Measurements from ENCODE around the gene AFF3. TPM values are rescaled to one million over a fixed set of nuclear protein-coding genes. Genes with fewer than 3 reads are reported as not detected.

The AFF3 gene
- total RNA-seq, 2 donors from 2014 or later: 20.8 to 22.8 TPM

GRCh38 chr2:99728166-99728565 is 414.2 kb downstream of the AFF3 start:
- peak; percentile 40 to 41 for ATAC-seq
- intact Hi-C loops (cut with DNase I): loop anchor here in 1 of 2 donors (10.0 kb wide), 2 partner anchors 163 to 517 kb away; no protein-coding TSS in a partner anchor

DNA sequence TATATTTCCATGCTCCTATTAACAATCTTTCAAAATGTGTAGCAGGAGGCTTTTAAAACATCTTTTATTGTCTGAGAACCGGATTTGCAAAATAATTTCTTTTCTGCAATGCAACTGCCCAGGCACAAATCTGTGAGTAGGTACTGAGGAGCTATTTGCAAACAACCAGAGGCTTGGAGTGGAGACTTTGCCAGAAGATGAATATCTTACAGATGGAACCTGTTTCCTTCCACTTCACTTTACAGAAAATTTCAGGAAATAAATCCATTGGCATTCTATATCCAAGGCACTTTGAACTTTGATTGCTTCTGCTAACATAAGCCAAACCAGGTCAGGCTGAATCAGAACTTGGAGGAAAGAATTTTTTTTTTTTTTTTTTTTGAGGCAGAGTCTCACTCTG is 415.2 kb downstream of the AFF3 start:
- intact Hi-C loops (cut with DNase I): loop anchor here in 1 of 2 donors (10.0 kb wide), 2 partner anchors 162 to 518 kb away; no protein-coding TSS in a partner anchor
- DNase-seq: no peak
- ATAC-seq: no peak

More at GRCh38 chr2:99728166-99728565, 414.2 kb downstream of the AFF3 start:
- no peak for DNase-seq

DNA sequence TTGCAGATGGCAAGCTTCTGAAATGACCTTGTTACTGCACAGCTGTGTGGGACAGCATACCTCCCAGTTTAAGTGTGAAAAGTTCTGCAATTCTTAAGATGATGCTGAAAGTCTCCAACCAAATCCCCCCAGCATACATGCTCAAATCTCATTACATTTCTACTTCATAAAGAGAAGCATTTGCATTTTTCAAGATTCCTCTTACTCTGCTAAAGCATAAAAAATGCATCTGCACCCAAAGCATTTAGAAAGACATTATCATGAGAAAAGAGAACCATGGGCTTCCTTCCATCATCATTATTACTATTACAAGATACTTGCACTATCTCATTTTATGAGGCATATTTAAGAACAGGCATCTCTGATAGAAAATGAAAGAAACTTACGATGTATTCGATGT is 415.7 kb downstream of the AFF3 start:
- ATAC-seq (no peak), DNase-seq (no peak)
- intact Hi-C loops (cut with DNase I): loop anchor here in 1 of 2 donors (10.0 kb wide), 2 partner anchors 162 to 518 kb away; no protein-coding TSS in a partner anchor

DNA sequence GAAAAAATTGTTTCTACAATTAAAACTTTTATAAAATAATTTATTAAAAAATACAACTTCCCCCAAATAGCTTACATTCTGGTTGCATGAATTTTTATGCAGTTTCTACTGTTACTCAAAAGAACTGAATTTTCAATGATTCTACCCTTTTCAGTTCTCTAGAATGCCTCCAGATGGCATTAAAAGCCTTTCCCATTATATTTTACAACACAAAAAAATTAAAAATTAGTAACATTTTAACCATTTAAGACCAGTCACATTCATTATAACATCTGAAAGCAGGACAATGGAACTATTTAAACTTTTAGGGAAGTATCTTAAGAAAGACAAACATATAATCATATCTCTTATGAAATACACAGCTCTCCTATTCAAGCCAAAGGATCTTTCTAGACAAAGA is 416.6 kb downstream of the AFF3 start:
- intact Hi-C loops (cut with DNase I): loop anchor here in 1 of 2 donors (10.0 kb wide), 2 partner anchors 161 to 519 kb away; no protein-coding TSS in a partner anchor
- ATAC-seq (no peak), DNase-seq (no peak)

DNA sequence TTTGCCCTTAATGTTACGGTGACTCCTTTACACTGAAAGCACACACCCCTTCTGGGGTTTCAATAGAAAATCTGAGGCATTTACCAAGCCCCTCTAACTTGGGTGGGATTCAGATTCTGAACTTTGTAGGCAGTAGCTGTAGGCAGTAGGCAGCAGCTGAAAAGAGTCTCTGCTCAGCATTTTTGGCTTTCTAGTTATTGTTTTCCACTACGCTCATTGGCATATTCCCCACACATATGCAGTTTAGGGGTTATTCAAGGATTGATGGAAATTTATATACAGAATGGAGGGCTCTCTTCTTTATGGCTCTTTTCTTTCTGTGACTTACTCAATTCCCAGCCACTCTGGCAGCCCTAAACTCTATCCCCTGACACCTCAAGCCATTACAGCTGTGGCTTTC is 419.9 kb downstream of the AFF3 start:
- intact Hi-C loops (cut with DNase I): loop anchor here in 1 of 2 donors (10.0 kb wide), 2 partner anchors 158 to 522 kb away; no protein-coding TSS in a partner anchor
- no peak for ATAC-seq
- DNase-seq: no peak

GRCh38 chr2:99719102-99719501 is 423.3 kb downstream of the AFF3 start:
- DNase-seq: no peak
- intact Hi-C loops (cut with DNase I): no loop called here
- no peak for ATAC-seq

DNA sequence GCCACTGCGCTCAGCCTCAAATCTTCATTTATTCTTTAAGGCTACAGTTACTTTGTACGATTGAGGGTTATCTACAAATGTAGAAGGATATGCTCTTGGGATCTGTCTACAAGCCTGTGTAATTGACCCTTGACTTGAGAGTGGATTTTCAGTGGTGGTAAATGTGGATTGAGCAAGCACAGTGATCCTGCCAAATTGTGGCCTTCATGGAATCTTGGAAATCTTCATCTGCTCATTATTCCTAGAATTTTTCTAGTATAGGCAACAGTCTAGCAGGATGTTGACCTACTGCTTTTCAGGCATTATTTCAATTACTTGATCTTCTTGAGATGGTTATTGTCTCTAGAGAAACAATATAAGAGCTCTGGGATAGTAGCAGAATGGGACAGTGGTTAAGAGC is 426.4 kb downstream of the AFF3 start:
- intact Hi-C loops (cut with DNase I): no loop called here
- ATAC-seq (peak in 1 of 2 donors; percentile 81), DNase-seq (no peak)

DNA sequence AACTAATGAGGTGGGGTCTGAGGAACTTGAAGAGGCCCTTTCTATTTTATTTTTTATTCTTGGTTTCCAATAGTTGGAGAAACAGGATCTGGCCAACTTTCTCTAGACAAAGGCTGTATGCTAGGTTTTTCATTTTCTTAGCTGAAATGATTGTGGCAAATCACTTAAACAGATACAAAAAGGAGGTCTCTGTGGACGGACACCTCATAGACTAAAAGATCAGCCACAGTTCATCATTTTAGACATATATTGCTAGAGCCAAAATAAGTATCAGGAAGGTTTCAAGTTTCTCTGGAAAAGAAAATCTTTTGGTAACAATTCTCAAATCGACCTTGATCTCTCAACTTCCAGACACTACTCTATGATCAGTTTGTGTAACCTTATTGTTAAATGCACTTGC is 428.0 kb downstream of the AFF3 start:
- no peak for ATAC-seq
- intact Hi-C loops (cut with DNase I): no loop called here
- DNase-seq: no peak

- DNase-seq (no peak), ATAC-seq (peak; percentile 3 to 14)
- intact Hi-C loops (cut with DNase I): no loop called here
Observed at GRCh38 chr2:99711144-99711543, 431.2 kb downstream of the AFF3 start.

DNA sequence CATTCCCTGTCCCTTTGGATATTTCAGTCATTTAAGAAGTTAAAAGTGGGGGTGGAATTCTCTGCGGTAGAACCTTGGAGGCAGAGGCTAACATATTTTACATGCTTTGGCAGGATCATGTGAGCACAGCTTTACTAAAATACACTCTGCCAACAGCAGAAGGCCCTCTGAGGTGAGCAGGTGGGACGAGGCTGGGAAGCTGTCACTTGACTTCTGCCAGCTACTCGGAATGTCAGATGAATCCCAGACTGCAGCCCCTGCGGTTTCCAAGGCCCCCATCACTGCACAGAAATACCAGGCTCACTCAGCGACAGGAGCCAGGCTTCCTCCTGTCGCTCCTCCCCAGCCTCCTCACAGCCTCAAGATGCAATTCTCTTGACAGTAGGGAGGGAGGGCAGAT is 431.7 kb downstream of the AFF3 start:
- intact Hi-C loops (cut with DNase I): no loop called here
- DNase-seq (no peak), ATAC-seq (peak; percentile 21 to 55)

DNA sequence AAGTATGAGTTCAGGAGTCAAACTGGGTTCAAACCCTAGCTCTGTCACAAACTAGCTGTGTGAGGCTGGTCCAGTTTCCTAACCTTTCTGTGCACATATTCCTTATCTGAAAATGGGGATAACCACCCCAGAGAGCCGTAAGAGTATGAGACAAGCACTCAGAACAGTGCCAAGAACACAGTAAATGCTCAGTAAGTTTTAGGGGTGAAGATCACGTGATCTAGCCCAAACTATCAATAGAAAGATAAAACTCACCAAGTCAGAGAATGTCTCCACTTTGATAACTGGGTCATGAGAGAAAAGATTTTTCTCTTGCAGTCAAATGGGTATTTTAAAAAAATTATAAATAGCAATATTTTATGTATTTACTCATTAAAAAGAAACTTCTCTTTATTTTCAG is 433.2 kb downstream of the AFF3 start:
- intact Hi-C loops (cut with DNase I): no loop called here
- ATAC-seq: no peak
- DNase-seq: no peak

DNA sequence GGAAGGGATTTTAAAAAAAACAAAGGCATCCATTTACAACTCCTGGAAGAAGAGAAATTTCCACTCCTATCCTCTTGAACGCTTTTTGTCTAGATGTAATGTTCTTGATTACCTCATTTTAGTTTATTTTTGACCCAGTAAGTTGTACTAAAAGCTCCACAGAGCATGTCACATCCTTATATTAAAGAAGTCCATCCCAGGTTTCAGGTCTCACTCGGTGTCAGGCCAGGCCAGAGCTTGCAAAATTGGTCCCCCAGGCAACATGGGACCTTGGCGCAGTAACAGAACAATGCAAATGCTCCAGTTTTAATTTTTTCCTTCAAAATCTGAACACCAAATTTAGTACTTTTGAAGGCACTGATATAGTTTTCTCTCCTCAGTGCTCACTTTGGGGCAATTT is 434.2 kb downstream of the AFF3 start:
- intact Hi-C loops (cut with DNase I): no loop called here
- DNase-seq (no peak), ATAC-seq (peak; percentile 48 to 64)

DNA sequence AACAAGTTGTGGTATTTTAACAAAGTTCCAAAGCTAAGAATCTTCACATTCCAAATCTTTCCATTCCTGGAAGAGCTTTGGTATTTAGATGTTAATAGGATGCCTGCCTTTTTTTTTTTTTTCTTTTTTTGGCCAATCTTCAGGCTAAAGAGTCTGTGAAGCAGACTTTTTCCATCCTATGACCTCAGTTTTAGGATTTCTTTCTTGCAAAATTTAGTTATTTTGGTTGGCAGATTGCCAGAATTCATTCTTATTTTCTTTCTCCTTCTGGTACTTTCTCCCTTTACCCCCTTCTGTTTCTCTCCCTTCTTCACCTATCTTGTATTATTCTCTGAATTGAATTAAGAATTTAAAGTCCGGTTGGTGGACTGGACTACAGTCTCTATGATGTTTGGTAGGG is 434.8 kb downstream of the AFF3 start:
- intact Hi-C loops (cut with DNase I): no loop called here
- peak; percentile 58 to 71 for ATAC-seq
- DNase-seq: no peak

DNA sequence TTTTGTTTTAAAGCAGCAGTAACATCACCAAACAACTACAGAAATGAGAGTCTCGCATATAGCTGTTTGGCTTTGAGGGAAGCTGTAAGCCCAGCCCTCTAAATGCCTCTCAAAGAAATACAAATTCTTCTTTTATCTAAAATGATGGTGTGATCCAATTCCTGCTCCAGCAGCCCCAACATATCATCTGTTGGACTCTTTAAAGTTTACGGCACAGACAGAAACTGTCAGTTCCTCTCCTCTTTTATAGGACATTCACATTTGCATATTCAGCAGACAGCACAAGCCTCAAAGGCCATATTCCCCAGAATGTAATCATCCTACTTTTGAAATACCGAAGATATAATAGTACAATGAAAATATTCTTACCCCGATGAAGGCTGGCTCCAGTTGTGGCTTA is 435.7 kb downstream of the AFF3 start:
- intact Hi-C loops (cut with DNase I): no loop called here

DNA sequence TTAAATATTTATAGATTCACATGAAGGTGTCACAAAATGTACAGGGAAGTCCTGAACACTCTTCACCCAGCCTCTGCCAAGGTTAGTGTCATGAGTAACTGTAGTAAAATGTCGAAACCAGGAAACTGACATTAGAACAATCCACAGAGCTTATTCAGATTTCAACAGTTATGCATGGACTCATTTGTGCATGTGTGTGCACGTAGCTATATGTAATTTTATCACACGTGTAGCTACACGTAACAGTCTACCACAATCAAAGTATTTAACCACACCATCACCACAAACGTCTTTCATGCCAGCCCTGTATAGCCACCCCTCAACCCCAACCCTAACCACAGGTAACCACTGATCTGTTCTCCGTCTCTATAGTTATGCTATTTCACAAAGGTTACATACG is 440.9 kb downstream of the AFF3 start:
- intact Hi-C loops (cut with DNase I): no loop called here
- ATAC-seq (no peak), DNase-seq (no peak)

More for the DNA sequence above, 435.7 kb downstream of the AFF3 start:
- ATAC-seq: peak; percentile 61 to 78
- no peak for DNase-seq

DNA sequence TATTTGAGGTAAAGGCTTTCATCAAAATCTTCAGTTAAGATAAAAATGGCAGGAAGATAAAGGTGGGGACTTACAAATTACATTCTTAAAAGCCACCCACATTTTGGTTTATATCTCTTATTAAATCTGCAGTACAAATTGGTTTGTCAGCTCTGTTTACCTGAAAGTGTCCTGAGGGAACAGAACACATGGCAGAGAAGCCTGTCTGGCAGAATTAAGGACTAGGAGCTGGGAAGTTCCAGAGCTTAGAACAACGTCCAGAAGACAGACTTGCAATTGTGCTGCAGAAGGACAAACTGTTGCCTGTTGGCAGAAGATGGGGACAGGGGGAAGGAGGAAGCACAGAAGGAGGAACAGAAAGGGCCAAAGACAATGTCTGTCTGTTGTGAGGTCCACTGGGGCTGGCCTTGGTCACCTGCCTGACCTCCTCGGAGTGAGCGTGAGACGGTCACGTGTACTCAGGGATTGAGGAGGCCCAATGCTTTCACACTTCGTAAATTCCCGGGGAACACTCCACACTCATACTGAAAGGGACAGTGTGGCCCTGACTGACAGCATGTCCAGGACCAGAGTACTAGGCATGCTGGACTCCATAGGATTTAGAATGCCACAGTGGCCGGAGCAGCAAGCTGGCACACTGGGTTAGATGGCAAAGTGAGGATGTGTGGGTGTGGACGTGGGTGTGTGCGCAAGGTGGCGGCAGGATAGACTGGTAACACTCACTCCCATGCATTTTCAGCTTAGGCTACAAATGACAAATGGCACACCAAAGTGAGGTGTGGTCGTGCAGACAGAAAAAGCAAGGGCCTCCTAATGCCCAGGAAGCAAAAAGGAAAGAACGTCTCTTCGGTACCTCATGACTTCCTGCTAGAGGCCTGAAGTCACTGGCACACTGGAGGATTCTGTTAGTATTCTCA is 441.6 kb downstream of the AFF3 start:
- intact Hi-C loops (cut with DNase I): no loop called here
- no peak for DNase-seq
- ATAC-seq: no peak

DNA sequence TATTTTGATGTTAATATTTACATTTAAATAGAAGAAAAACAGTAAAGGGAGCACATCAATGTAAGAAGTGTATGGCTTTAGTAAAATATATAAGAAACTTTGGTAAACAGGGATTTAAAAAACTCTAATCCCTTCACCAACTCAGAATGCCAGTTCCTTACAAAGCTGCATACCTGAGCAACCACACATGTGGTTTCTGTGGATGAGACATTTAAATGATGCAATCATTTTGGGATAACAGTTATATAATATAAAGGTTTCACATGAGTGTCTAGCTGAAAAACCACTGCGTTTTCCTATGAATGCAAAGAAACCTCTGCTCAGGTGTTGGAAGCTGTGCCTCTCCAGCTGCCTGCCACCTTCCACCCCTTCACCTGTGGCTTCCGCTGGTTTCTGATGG is 443.5 kb downstream of the AFF3 start:
- ATAC-seq (peak in 1 of 2 donors; percentile 24), DNase-seq (no peak)
- intact Hi-C loops (cut with DNase I): no loop called here

- peak; percentile 56 for DNase-seq
- ATAC-seq: peak; percentile 88 to 96
- intact Hi-C loops (cut with DNase I): no loop called here
Observed at GRCh38 chr2:99697811-99698568, 444.4 kb downstream of the AFF3 start.

- intact Hi-C loops (cut with DNase I): no loop called here
- peak in 1 of 2 donors; percentile 60 for ATAC-seq
- no peak for DNase-seq
Observed at GRCh38 chr2:99695944-99696253, 446.5 kb downstream of the AFF3 start.
